GM18502 (cell line): ENCODE measurements around the gene CARD6.
"Not testable (repeated sequence)": the region's sequence is repeated elsewhere in the genome, so short reads cannot be mapped to it uniquely, and the experiment has no call there.

ENCODE experiments used
- ATAC-seq: cut with Tn5 transposase; IDR thresholded peaks from one replicate; pipeline ENCODE4 v1.9.1; 2021; ENCODE audit warnings: mild to moderate bottlenecking; ENCODE audit not compliant: unreplicated experiment, poor library complexity

The CARD6 gene

GRCh38 chr5:40841068-40841805, at the start of gene CARD6:
TSS of gene CARD6 (plus strand) at chr5:40841367. CDS start at chr5:40841383, 16 bp downstream.
- peak; percentile 47 for ATAC-seq

GRCh38 chr5:40791715-40792139, 49.4 kb upstream of the CARD6 start:
- no peak for ATAC-seq

DNA sequence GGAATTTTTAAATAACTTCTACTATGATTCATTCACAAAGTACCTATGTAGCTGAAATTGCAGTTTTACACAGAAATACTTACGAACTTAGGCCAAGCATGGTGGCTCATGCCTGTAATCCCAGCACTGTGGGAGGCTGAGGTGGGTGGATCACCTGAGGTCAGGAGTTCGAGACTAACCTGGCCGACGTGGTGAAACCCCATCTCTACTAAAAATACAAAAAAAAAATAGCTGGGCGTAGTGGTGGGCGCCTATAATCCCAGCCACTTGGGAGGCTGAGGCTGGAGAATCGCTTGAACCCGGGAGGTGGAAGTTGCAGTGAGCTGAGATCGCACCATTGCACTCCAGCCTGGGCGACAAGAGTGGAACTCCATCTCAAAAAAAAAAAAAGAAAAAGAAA, 48.5 kb upstream of the CARD6 start:
- ATAC-seq = not testable (repeated sequence)

DNA sequence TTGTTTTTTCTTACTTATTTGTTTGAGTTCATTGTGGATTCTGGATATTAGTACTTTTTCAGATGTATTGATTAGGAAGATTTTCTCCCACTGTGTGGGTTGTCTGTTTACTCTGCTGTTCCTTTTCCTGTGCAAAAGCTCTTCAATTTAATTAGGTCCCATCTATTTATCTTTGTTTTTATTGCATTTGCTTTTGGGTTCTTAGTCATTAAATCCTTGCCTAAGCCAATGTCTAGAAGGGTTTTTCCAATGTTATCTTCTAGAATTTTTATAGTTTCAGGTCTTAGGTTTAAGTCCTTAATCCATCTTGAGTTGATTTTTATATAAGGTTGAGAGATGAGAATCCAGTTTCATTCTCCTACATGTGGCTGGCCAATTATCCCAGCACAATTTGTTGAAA, 46.8 kb upstream of the CARD6 start:
- not testable (repeated sequence) for ATAC-seq

DNA sequence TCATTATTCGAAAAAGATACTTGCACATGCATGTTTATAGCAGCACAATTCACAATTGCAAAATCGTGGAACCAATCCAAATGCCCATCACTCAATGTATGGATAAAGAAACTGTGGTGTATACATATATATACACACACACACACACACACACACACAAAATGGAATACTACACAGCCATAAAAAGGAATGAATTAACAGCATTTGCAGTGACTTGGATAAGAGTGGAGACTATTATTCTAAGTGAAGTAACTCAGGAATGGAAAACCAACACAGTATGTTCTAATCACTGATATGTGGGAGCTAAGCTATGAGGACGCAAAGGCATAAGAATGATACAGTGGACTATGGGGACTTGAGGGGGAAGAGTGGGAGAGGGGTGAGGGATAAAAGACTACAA, 46.3 kb upstream of the CARD6 start:
- not testable (repeated sequence) for ATAC-seq

DNA sequence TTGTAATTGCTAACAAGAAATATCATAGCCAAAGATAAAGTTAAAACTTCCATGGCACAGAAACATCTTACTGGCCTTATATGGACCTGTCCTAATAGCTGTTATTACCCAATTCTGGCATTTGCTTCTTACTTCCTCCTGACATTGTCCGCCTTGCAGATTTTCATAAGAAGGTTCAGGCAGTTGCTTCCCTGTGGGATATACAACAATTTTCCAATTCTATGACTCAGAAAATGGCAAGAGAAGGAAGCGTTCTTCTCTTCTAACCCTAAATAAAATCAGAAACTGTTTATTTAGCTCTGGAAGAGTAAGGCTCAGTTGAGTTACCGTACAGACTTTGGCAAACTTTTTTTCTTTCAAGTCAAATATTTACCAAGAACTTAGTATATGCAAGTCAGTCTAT, 44.7 kb upstream of the CARD6 start:
- no peak for ATAC-seq

GRCh38 chr5:40797273-40798011, 43.7 kb upstream of the CARD6 start:
- peak; percentile 43 for ATAC-seq

DNA sequence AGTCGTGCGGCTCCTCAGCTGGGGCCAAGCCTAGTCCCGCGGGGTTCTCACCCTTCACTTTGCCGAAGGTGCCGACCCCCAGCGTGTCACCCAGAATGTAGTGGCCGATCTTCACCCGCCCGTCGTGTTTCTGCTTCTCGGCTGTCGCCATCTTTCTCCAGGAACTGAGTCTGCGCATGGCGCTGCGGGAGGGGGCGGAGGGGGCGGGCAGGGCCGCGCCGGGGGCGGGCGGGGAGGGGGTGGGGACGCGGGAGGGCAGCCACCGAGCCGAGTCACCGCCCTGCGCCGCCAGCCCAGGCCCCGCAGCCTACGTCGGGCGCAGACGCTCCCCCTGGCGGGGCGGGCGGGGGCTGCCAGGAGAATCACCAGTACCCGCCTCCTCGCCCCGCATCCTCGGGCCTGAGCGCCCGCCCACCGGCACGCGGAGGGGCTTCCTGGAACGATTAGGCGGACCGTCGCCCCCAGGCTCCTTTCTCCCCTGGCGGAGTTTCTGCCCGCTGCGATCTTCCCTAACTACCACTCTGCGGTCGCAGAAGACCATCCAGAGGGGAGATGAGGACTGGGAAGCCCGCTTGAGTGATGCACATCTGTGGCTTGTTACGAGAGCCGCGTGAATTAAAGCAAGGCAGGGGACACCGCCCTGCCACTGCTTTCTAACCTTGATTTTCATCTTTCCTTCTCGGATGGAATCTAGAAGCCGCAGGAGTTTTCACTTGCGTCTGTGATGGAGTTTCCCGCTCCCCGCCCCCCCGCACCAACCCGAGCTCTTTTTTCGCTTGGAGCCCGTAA, 43.0 kb upstream of the CARD6 start, which contains the start of gene PRKAA1:
TSS of gene PRKAA1 (minus strand) at position 363 of the 789 bp plus-strand sequence. CDS start at position 178, 185 bp downstream.
- peak; percentile 97 for ATAC-seq

DNA sequence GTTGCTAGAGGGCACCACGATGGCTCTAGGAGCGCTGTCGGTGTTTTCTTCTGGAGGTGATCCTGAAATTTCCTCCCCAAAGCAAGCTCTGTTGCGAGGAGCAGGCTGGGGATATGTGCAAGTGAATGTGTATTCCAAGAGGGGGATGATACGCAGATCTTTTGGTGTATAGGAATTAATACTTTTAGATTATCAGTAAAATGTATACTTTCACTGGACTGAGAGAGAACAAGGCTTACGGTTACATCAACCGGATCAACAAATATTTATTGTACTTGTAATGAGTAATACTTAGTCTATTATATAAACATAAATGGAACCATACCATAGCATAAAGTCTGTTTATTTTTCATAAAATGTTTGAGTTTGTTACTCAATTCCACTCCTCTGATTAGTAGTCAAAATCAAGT, 42.4 kb upstream of the CARD6 start:
- ATAC-seq = no peak

DNA sequence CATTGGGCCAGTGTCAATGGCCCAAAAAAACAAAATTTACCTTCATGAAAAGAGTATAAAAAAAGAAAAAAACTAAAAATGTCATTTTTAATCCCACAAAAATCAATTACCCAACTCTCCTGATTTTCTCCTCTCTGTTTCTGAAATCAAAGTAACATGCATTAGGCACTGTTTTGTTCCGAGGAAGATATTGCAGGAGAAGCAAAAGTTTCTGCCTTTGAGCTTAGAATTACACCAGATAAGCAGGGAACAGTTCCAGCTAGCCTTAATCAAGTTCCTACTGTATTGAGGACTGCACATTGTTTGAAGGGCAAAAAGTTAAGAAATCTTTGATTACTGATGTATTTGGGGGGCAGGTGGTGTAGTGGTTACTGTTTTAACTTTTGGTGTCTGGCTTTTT, 41.9 kb upstream of the CARD6 start:
- no peak for ATAC-seq

DNA sequence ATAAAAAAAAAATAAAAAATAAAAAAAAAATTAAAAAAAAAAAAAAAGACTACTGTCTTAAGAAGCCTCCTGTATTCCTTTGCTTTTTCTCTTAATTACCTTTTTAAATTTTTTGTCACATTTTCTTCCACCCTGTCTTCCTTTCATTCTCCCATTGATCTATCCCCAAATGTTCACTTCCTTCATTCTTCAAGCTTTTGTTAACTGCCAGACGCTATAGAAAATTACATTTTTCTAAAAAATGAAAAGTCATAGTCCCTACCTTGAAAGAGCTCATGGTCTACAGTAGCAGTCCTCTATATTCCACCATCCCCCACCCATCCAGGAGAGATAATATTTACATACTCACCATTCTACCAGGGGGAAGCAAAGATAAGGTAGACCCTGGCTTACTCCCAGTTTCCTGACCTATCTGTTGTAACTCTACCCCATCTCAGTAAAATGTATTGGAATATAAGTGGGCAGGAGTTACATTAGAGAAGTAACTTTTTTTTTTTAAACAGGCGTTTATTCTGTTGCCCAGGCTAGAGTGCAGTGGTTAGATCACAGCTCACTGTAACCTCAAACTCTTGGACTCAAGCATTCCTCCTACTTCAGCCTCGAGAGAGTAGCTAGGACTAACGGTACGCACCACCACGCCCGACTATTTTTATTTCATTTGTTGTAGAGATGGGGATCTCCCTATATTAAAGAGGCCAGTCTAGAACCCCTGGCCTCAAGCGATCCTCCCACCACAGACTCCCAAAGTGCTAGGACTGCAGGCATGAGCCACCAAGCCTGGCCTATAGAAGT, 39.2 kb upstream of the CARD6 start:
- no peak for ATAC-seq

GRCh38 chr5:40812125-40812524, 29.0 kb upstream of the CARD6 start:
- no peak for ATAC-seq

DNA sequence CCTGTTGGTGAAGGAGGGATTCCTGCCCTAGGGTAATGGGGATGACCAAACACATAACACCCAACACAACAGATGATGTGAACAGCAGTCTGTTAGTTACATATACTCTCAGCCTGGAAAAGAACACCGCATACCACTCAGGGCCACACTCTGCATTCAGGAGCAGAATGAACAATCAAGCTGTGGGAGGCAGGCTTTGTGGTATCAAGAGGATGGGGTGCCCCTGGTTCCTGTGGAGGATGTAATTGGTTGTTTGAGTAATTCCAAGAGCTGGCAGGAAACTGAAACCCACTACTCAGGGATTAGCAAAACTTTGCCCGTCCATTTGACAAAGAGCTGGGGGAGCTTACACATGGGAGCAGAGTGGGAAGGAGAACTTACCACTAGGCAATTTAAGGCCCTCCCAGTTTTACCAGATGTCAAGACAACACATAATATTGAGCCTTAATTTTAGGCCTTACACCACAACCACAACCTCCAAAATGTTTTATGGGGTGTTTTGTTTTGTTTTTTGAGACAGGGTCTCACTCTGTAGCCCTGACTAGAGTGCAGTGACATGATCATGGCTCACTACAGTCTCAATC, 27.4 kb upstream of the CARD6 start:
- ATAC-seq = no peak

DNA sequence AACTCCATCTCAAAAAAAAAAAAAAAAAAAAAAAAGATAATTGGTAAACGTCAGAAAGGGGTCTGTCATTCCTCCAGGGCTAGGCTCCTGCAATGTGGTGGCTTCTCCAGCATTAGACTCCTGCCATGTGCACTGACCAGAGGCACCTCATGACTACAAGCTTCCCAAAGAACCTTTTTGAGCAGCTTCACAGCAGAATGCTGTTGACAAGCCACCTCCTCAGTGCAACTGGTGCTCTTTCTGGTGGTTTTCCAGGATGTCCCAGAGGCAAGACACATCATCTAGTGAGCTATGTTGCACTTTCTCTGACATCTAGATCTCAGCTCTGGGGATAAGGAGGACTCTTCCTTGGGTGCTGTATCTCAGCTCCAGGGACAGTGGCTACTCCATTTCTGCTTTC, 17.7 kb upstream of the CARD6 start:
- no peak for ATAC-seq

GRCh38 chr5:40825461-40826043, 15.6 kb upstream of the CARD6 start:
- ATAC-seq = not testable (repeated sequence)

GRCh38 chr5:40826489-40827187, 14.5 kb upstream of the CARD6 start:
- ATAC-seq = no peak

- ATAC-seq = no peak
These were observed 13.8 kb upstream of the CARD6 start for GRCh38 chr5:40827188-40827977.
